ENCODE results near the gene TCF4. TPM values are rescaled to one million over a fixed set of nuclear protein-coding genes. Genes with fewer than 3 reads are reported as not detected.
A peak's percentile ranks its signal among the peaks of the same experiment; 100 is the strongest.

TCF4 gene
- total RNA-seq, 1 donor from 2014 or later, result 115 TPM

DNA sequence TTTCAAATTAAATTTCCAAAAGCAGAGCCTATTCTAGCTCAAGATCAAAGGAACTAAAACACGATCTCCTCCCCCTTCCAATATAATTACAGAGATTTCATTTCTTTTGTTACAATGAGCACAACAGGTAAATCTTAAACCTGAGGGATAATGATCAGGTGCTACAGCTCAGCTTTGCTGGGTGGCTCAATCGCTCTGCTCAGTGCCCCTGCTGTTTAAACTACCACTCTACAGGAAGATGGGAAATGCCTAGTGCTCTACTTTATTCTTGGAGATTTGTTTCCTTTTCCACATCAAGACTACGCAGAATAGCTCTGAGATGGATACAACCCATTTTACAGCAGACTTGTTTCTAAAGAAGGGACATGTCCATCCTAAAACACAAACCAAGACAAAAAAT, 162.3 kb downstream of the TCF4 start:
- Mint-ChIP-seq H3K4me1 (ENCODE audit: low read depth, unreplicated experiment) (peaks cover 28% of the 10 kb centered on the region), H3K9me3 (ENCODE audit: unreplicated experiment) (no peaks in the 10 kb centered on the region), H3K36me3 (ENCODE audit: low read depth, unreplicated experiment) (peaks cover 3% of the 10 kb centered on the region), H3K4me3 (ENCODE audit: unreplicated experiment) (no peak overlapping the region), H3K27ac (ENCODE audit: unreplicated experiment) (no peak overlapping the region), H3K27me3 (ENCODE audit: low read depth, unreplicated experiment) (no peaks in the 10 kb centered on the region)
- Histone ChIP-seq H3K4me1 (ENCODE audit: insufficient read depth, low read length) (peaks cover 16% of the 10 kb centered on the region), H3K27ac (ENCODE audit: low read depth, low read length) (no peak overlapping the region), H2AFZ (ENCODE audit: low read depth, low read length) (no peak overlapping the region), H4K20me1 (ENCODE audit: insufficient read depth, low read length) (peaks cover 4% of the 10 kb centered on the region), H3K79me2 (ENCODE audit: insufficient read depth, low read length) (peaks cover 55% of the 10 kb centered on the region), H3K27me3 (ENCODE audit: insufficient read depth, low read length) (no peaks in the 10 kb centered on the region), H3K9ac (ENCODE audit: low read length) (no peak overlapping the region), H3K9me3 (ENCODE audit: insufficient read depth, low read depth, low read length) (no peaks in the 10 kb centered on the region), H3K4me3 (ENCODE audit: insufficient read depth, low read depth, low read length) (no peak overlapping the region), H3K36me3 (ENCODE audit: insufficient read depth, low read length) (no peaks in the 10 kb centered on the region), H3K4me2 (ENCODE audit: low read length) (no peak overlapping the region)
- TF ChIP-seq EZH2 (IDR thresholded peaks at IDR 0.05; ENCODE audit: insufficient read depth, low read length), result no peak
- TF ChIP-seq, protein P1, sequence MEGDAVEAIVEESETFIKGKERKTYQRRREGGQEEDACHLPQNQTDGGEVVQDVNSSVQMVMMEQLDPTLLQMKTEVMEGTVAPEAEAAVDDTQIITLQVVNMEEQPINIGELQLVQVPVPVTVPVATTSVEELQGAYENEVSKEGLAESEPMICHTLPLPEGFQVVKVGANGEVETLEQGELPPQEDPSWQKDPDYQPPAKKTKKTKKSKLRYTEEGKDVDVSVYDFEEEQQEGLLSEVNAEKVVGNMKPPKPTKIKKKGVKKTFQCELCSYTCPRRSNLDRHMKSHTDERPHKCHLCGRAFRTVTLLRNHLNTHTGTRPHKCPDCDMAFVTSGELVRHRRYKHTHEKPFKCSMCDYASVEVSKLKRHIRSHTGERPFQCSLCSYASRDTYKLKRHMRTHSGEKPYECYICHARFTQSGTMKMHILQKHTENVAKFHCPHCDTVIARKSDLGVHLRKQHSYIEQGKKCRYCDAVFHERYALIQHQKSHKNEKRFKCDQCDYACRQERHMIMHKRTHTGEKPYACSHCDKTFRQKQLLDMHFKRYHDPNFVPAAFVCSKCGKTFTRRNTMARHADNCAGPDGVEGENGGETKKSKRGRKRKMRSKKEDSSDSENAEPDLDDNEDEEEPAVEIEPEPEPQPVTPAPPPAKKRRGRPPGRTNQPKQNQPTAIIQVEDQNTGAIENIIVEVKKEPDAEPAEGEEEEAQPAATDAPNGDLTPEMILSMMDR (IDR thresholded peaks at IDR 0.05; ENCODE audit: insufficient read depth, low read depth, low read length), result no peak
- no peak for DNase-seq (ENCODE audit: low read depth)
- FAIRE-seq, result no peak

DNA sequence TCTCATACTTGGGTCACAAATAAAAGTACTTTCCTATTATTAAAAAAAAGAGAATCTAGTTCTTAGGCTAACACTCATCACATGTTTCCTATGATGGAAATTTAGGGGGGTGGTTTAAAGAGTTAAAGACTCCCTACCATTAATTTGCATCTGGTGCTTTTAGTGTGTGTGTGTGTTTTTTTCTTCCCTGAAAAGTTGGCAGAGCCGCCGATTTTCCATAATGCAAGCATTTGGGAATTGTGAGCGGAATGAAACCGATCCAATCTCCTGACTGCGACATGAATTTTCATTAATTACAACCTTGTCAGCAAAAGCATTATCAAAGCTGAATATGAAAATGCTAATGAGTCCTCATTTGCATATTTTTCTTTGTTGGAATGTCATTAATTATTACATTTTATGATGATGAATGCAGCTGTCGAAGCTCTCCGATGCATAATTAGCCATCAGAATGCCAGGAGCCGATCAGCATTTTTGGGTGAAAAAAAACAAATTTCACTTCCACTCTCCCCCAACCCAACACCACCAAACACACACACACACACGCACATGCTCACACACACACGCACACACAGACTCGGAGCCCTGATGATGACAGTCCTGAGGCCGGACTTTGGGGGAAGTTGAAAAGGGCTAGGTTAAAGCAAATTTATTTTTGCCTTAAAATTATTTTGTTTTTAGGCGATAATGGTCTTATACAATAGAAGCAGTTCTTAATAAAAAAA, 165.4 kb downstream of the TCF4 start:
- Mint-ChIP-seq H3K4me1 (ENCODE audit: low read depth, unreplicated experiment) (peaks cover 41% of the 10 kb centered on the region), H3K4me3 (ENCODE audit: unreplicated experiment) (no peak overlapping the region), H3K27ac (ENCODE audit: unreplicated experiment) (no peak overlapping the region), H3K36me3 (ENCODE audit: low read depth, unreplicated experiment) (no peaks in the 10 kb centered on the region), H3K9me3 (ENCODE audit: unreplicated experiment) (no peaks in the 10 kb centered on the region), H3K27me3 (ENCODE audit: low read depth, unreplicated experiment) (no peaks in the 10 kb centered on the region)
- peak overlapping the region; percentile 90 for H3K4me2 ChIP-seq (ENCODE audit: low read length)
- peak; percentile 78 for FAIRE-seq
- TF ChIP-seq EZH2 (IDR thresholded peaks at IDR 0.05; ENCODE audit: insufficient read depth, low read length), result no peak
- TF ChIP-seq, protein P1 (IDR thresholded peaks at IDR 0.05; ENCODE audit: insufficient read depth, low read depth, low read length), result no peak
- peak overlapping the region; percentile 74 for H3K9ac ChIP-seq (ENCODE audit: low read length)
- H3K4me1 ChIP-seq (ENCODE audit: insufficient read depth, low read length), result peaks cover 29% of the 10 kb centered on the region
- no peaks in the 10 kb centered on the region for H4K20me1 ChIP-seq (ENCODE audit: insufficient read depth, low read length)
- H3K4me3 ChIP-seq (ENCODE audit: insufficient read depth, low read depth, low read length), result peak overlapping the region; percentile 58
- DNase-seq (ENCODE audit: low read depth), result peak; percentile 66
- peaks cover 83% of the 10 kb centered on the region for H3K79me2 ChIP-seq (ENCODE audit: insufficient read depth, low read length)
- no peaks in the 10 kb centered on the region for H3K27me3 ChIP-seq (ENCODE audit: insufficient read depth, low read length)
- H3K36me3 ChIP-seq (ENCODE audit: insufficient read depth, low read length), result no peaks in the 10 kb centered on the region
- no peak overlapping the region for H2AFZ ChIP-seq (ENCODE audit: low read depth, low read length)
- H3K9me3 ChIP-seq (ENCODE audit: insufficient read depth, low read depth, low read length), result no peaks in the 10 kb centered on the region
- peak overlapping the region; percentile 60 for H3K27ac ChIP-seq (ENCODE audit: low read depth, low read length)
